Stimulated activated CD8-positive, alpha-beta memory T cell treated with anti-CD3 and anti-CD28 coated beads, Interleukin-12 subunit alpha, Interleukin-12 subunit beta, amount 100 ng/mL, for 24 hours (primary cell): ENCODE results near the gene MEPE.

Source experiments
- DNase-seq: peaks from one replicate; pipeline ENCODE4 v3.0.0-alpha.2; 2020; ENCODE audit errors: extremely low read depth

Gene MEPE

GRCh38 chr4:87840149-87840548 is 7.4 kb downstream of the MEPE start:
- no peak for DNase-seq

- DNase-seq: no peak
Measured at GRCh38 chr4:87843936-87844335, 11.2 kb downstream of the MEPE start.

DNA sequence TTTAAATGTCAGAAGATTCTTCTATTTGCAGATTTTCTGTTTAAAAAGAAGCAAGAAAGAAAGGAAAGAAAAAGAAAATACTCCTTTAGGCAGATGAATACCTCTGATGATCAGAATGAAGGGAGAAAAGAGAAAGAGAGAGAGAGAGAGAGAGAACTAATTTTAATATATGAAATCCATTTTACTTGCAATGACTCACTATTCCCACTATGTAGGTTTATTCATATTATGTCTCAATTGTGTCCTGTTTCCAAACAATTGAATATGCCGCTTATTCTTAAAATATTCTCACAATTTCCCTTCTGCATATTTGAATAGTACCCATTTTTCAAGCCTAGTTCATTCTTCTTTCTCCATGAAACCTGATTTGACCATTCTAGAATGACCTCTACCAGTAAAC is 11.7 kb downstream of the MEPE start:
- no peak for DNase-seq

DNA sequence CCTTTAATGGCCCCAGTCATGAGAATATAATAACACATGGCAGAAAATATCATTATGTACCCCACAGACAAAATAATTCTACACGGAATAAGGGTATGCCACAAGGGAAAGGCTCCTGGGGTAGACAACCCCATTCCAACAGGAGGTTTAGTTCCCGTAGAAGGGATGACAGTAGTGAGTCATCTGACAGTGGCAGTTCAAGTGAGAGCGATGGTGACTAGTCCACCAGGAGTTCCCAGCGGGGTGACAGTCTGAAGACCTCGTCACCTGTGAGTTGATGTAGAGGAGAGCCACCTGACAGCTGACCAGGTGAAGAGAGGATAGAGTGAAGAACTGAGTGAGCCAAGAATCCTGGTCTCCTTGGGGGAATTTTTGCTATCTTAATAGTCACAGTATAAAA is 13.5 kb downstream of the MEPE start:
- DNase-seq: no peak

- DNase-seq: no peak
Measured at GRCh38 chr4:87848622-87849351, 16.0 kb downstream of the MEPE start.

DNA sequence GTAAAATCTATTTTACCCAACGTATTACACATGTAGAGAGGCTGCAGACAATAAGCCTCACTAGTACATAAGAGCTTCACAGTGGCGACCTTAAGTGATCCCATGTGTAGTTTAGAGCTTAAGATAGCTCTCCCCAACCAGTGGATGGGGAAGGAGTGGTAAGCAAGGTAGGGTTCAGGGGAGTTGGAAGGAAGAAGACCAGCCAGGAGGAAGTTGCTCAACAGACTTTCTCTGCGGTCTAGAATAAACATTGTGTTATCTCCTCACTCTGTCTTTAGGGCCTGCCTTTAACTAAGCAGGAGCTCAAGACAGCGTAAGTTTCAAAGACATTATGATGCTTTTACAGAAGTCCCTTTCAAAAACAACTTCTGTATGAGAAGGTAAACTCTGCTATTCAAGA is 16.8 kb downstream of the MEPE start:
- DNase-seq: no peak

DNA sequence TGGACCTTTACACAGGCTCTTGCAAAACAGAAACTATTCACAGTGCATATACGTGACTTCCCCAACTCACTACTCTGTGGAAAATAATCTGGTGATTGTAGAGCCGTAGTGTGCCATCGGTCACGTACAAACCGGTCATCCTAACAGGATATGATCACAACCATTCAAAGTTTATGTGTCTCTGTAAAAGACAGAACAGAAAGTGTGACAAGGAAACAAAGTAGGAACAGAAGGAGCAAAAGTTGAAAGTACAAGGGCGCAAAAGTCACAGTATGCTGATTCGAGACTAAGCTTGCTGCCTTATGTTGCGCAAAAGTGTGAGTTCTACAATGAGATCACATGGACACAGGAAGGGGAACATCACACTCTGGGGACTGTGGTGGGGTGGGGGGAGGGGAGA is 18.6 kb downstream of the MEPE start:
- DNase-seq: no peak

GRCh38 chr4:87851953-87852352 is 19.2 kb downstream of the MEPE start:
- DNase-seq: no peak

GRCh38 chr4:87853108-87853507 is 20.3 kb downstream of the MEPE start:
- no peak for DNase-seq

- DNase-seq: no peak
Measured at GRCh38 chr4:87853891-87854290, 21.1 kb downstream of the MEPE start.

DNA sequence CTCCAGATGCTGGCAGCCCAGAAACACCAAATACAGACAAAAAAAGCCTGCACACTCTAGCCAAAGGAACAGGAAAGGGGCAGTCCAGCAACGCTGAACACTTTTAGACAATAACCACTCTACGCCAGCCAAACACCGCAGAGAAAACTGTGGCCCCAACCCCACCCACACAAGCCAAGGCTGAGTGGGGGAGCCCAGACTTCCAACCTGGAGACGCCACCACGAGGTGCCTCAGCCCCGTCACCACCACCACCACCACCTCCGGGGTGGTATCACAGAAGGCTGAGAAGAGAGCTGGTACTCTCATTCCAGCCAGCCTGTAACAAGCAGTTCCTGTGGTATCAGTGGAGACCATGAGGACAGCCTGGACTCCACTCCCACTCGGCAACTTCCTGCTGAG is 22.8 kb downstream of the MEPE start:
- DNase-seq: no peak

DNA sequence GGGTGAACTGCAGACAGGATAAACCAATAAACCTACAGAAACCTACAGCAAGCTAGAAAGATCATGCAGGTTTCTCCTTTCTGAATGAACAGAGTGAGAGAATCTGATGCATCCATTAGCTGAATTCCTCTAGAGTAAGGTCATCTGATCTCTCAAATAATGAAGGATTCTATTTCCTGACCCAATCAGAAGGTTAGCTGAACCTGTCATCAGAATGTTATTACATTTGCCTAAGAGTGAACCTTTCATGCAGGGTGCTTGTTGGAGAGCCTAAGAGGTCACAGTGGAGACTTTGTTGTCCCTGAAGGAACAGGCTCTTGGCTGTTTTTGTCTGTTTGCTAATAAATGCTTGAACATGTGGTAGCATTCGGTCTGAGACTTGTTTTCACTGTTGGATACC is 24.0 kb downstream of the MEPE start:
- DNase-seq: no peak

DNA sequence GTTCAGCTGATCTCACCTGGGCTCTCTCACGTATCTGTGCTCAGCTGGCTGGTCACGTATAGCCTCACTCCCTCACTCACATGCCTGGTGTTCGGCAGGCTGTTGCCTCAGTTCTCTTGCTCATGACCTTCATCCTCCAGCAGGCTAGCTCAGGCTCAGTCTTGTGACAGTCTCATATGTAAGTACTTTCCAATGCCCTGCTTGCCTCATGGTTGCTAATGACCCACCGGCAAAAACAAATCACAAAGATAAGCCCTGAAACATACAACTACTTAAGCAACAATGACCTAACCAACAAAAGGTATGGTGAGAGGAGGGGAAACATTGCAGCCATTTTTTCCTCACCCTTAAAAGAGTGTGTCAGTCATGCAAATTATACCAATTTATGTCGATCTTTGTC is 25.0 kb downstream of the MEPE start:
- no peak for DNase-seq

GRCh38 chr4:87862236-87862635 is 29.5 kb downstream of the MEPE start:
- no peak for DNase-seq

- DNase-seq: no peak
Measured at GRCh38 chr4:87863486-87863885, 30.7 kb downstream of the MEPE start.

DNA sequence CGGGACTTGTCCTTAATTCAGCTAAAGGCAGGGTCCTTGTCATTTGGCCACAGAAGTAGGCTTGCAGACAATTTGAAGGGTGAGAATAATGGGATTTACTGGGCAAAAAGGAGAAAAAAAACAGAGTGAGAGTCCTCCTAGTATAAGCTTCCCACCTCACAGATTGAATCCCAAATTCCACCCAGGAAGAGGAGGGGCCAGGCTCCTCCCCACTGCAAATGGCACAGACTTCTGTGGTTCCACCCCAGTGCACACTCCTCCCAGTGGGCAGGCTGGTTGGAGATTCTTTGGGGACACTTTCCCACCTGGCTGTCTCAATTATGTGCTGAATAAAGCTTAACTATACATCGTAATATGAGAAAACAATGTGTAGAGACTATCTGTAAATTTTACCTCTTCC is 31.6 kb downstream of the MEPE start:
- DNase-seq: no peak

DNA sequence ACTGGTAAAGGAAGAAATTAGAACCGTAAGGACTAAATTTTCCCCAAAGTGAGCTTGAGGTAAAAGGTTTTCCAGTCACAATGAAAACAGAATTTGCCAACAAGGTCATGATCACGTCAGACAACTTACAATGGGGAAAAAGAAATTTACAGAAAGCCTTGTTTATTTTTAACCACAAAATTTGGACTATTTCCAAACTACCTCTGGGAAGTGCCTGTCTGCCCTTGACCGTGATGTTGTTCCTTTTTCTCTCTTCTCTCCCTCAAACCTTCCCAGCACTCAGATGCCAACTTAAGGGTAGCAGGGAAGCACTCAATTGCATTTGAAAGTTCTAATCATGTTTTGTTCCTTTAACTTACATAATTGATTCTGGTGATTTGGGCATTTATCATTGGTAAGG is 32.5 kb downstream of the MEPE start:
- DNase-seq: no peak

DNA sequence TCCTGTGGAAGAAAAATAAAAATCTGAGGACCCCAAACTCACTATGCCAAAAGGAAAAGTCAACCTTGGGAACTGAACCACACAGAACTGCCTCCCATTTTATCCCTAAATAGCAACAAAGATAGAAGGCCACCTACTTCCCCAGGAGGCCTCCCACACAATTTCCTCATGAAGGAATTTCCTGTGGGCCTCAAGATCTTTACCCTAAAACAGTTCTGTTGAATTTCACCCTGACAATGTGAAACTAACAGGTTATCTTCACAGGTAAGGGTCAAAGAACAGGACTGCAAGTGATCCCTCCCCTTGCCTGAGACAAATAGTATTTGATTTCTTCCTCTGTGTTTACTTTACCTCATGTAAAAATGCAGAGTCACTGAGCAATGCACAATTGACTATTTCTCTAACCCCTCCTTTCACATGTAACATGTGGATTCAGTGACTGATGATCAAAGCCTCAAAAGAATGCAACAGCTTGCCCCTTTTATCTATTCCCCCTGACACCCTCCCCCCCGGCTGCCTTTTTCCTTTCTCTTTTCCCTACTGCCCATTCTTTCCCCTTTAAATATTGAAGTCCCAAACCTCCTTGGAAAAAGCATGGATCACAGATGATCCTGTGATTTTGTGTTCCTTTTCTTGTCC is 33.3 kb downstream of the MEPE start:
- no peak for DNase-seq

- DNase-seq: no peak
Measured at GRCh38 chr4:87868522-87868921, 35.8 kb downstream of the MEPE start.

- no peak for DNase-seq
Measured at GRCh38 chr4:87872028-87872427, 39.3 kb downstream of the MEPE start.

DNA sequence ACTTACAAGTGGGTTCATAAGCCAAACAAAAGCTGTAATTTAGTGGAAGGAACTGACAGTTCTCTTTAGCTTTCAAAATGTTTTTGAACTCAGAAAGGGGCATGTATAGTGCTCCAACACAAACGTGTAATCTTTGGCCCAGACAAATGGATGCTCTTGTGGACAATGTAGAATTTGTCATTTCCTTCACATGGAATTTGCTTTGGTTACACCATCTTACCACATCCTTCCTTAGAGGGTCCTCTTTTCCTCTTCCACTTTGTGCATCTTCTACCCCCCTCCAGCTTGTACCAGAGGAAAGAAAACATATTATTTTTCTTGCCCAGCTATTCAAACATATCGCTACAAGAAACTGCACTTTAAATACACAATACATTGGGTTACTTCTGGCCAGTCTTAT is 42.4 kb downstream of the MEPE start:
- DNase-seq: no peak

DNA sequence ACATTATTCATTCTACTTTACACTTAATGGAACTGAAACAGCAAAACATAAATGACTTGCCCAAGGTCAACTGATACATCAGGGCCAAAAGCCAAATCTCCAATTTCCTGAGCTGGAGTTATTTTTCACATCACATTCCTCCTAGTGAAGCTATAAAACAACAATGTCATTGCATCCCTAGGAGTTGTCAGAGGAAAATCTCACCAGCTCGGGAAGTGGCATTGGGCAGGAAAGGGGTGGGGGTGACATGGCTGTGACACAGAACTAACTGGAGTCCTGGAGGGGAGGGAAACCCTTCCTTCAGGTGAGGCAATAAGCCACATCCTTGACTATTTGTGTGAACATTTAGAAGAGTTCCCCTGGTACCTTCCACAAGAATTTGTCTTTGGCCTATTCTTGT is 47.3 kb downstream of the MEPE start:
- DNase-seq: no peak

DNA sequence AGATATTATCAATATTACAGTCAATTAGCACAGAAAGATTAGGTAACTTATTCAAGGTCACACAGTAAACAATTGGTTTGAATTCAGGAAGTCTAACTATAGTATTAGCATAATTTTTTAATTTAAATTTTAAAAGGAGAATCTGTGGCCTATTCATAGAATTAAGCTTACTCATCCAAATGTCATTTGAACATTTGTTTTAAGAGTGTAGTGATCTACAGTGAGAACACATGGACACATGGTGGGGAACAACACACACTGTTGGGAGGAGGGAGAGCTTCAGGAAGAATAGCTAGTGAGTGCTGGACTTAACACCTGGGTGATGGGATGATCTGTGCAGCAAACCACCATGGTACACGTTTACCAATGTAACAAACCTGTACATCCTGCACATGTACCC is 48.3 kb downstream of the MEPE start:
- DNase-seq: no peak

- no peak for DNase-seq
Measured at GRCh38 chr4:87882321-87882720, 49.6 kb downstream of the MEPE start.
